Loucy (cell line): ENCODE measurements around the gene ANKRD39.

Experiments used
- EZH2phosphoT487 ChIP-seq: fragments of 200-600 bp; IDR thresholded peaks from 2 replicates; pipeline ENCODE4 v1.6.1; 2018; ENCODE audit warnings: antibody characterized with exemption, mild to moderate bottlenecking, moderate library complexity, borderline replicate concordance
- TF ChIP-seq, protein P1 (sequence below): fragments of 200-600 bp; sonication (generic); conservative IDR thresholded peaks from 2 replicates; pipeline ENCODE4 v1.5.1; 2014; ENCODE audit warnings: mild to moderate bottlenecking, antibody characterized with exemption, low read length

DNA sequence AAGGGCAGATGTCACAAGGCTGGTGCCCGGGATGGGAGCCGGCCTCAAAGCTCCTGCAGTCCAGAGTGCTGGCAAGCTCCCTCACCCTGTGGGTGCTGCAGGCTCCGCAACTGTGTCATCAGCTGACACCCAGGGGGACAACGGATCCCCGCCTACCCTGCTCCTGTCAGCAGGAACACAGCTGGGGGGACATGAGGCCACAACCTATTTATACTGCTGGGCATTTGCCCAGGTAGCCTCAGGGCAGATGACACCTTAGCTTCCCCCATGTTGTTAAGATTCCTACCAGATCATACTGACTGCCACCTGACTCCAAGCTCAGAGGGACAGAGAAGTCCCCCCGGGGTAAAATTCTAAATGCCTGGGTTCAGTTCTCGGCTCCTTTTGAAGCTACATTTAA is 15.2 kb downstream of the ANKRD39 start:
- TF ChIP-seq, protein P1, sequence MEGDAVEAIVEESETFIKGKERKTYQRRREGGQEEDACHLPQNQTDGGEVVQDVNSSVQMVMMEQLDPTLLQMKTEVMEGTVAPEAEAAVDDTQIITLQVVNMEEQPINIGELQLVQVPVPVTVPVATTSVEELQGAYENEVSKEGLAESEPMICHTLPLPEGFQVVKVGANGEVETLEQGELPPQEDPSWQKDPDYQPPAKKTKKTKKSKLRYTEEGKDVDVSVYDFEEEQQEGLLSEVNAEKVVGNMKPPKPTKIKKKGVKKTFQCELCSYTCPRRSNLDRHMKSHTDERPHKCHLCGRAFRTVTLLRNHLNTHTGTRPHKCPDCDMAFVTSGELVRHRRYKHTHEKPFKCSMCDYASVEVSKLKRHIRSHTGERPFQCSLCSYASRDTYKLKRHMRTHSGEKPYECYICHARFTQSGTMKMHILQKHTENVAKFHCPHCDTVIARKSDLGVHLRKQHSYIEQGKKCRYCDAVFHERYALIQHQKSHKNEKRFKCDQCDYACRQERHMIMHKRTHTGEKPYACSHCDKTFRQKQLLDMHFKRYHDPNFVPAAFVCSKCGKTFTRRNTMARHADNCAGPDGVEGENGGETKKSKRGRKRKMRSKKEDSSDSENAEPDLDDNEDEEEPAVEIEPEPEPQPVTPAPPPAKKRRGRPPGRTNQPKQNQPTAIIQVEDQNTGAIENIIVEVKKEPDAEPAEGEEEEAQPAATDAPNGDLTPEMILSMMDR, result no peak
- no peak for TF ChIP-seq EZH2phosphoT487
